Lower leg skin (tissue), 4 donors: Measurements from ENCODE around the gene PPP1R1B. TPM values are rescaled to one million over a fixed set of nuclear protein-coding genes. Genes with fewer than 3 reads are reported as not detected.

ENCODE experiments used
- DNase-seq, 2 donors: peaks; one replicate each; pipeline ENCODE4 v3.0.0-alpha.2; 2019; ENCODE audit warnings: low spot score in 2 of 2
- H3K4me3 ChIP-seq: fragments of 200-600 bp; sonication (generic); 2 replicates; pipeline ENCODE4 v1.5.1; 2017; ENCODE audit warnings: mild to moderate bottlenecking, low read depth; ENCODE audit not compliant: poor library complexity, severe bottlenecking
- CTCF ChIP-seq, 3 donors: fragments of 450-650 bp; IDR thresholded peaks; one replicate each; pipeline ENCODE4 v1.5.1; 2016; ENCODE audit warnings: antibody characterized with exemption in 3 of 3, mild to moderate bottlenecking in 3 of 3, moderate library complexity in 2 of 3
- POLR2A ChIP-seq, 2 donors: fragments of 450-650 bp; IDR thresholded peaks; one replicate each; pipeline ENCODE4 v1.6.1; 2016 to 2017; ENCODE audit warnings: antibody characterized with exemption in 2 of 2, mild to moderate bottlenecking in 1 of 2, moderate library complexity in 1 of 2
- WGBS, 2 donors: methylation state at CpG; one replicate each; pipeline ENCODE4 v1.1.5; 2018; 5-methylcytosine and 5-hydroxymethylcytosine counted together
- intact Hi-C: fragments of 100-400 bp; cut with DNase I; formaldehyde crosslinking; loops from one replicate; pipeline ENCODE4 v1.15.0; 2023; ENCODE audit warnings: low total_unique reads
- total RNA-seq, 4 donors: library from RNA; depleted of rRNA; stranded (reverse); fragments of >200 nt; gene quantifications; one replicate each; pipeline ENCODE4 v1.1.0, GENCODE V29; 2016

PPP1R1B gene
- total RNA-seq, 4 donors from 2014 or later: 18.5 to 102 (median 51.8) TPM

DNA sequence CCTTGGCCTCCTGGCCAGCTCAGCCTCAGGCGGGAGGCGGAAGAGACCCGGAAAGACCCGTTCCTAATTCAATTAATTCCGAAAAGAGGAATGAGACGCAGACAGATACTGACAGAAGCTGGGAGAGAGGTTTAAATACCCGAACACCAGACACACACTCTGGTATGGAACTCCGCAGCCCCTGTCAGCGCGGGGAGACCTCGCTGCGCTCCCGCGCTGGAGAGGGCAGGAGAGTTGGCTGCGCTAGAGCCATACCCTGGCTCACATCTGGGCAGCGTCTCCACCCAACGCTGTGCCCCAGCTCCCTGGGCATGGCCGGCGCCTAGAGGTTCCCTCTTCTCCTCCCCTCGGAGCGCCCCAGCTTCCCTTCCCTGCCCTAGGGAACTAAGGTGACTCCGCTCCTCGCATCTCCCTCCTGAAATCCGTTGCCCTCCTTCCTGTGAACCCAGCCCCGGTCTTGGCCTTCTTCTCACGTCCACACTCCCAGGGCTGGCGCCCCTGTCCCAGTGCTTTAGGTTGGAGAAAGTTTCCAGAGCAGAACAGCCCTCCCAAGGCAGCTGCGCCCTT lies 27.0 kb upstream of the PPP1R1B start:
- H3K4me3 ChIP-seq: no peak overlapping the region
- intact Hi-C loops: no loop called here
- DNase-seq: no peak
- TF ChIP-seq POLR2A (IDR thresholded peaks at IDR 0.05): no peak
- TF ChIP-seq CTCF (IDR thresholded peaks at IDR 0.05): no peak
- WGBS, 2 donors: 5 to 6% methylated on average over 28 of the region's 28 CpGs

DNA sequence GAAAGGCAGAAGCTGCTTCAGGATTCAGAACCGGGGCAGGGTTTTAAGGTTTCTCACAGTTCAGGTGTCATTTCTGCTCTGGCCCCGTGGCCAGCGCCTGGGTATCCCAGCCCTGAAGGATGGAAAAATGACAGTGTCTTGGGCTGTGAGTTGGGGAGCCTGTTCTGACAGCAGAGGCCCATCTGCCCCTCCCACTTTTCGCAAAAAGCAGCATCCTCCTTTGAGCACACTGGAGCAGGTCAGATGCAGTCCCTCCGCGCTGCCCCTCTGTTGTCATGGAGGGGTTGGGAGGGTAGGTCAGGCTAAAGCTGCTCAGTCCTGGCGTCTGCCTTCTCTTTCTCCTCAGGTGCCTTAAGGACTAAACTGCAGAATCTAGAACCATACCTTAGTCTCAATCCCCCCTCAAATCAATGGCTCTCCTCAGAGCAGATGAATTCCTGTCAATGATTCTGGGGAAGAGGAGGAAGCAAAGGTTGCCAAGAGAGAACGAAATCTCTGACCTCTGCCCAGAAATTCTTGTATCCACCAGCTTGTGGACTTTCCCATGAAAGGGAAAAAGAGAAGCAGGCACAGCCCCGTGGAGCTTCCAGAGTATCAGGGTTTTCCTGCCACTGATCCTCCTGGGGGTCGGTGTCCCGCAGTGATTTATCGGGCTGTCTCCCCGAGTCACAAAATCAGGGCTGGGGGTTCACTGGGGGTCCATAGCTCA lies 26.3 kb upstream of the PPP1R1B start:
- no peak for DNase-seq
- TF ChIP-seq POLR2A (IDR thresholded peaks at IDR 0.05) (no peak), CTCF (IDR thresholded peaks at IDR 0.05) (no peak)
- 13 to 20% methylated on average over 13 of the region's 13 CpGs for WGBS, 2 donors
- H3K4me3 ChIP-seq: no peak overlapping the region
- intact Hi-C loops: no loop called here

DNA sequence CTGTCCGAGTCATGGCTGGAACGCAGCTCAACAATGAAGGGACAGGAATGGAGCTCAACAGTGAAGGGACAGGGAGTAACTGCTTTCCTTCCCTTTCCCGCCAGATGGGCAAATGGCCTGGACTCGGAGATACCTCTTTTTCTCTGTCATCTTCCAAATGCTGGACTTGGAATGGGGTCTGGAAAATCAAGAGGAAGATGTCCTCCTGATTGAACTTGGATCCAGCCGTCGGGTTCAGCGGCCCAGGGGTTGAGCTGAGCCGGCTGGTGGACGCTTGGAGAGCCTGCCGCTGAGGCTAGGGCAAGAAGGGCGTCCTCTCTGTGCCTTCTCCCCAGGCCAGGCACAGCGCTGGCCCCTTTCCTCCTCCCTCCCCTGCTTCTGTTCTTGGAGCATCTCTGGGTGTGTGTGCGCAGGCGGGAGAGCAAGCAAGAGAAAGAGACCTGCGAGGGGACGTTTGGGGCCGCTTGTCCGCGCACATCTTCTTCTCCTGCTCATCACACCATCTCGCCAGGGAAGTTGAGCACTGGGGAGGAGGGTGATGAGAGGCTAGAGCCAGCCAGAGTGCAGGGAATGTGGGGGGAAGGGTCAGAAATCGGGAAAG lies 25.7 kb upstream of the PPP1R1B start:
- no peak for DNase-seq
- 37 to 58% methylated on average over 19 to 21 of the region's 21 CpGs for WGBS, 2 donors
- no peak for TF ChIP-seq CTCF (IDR thresholded peaks at IDR 0.05)
- no peak for TF ChIP-seq POLR2A (IDR thresholded peaks at IDR 0.05)
- H3K4me3 ChIP-seq: no peak overlapping the region
- intact Hi-C loops: no loop called here

DNA sequence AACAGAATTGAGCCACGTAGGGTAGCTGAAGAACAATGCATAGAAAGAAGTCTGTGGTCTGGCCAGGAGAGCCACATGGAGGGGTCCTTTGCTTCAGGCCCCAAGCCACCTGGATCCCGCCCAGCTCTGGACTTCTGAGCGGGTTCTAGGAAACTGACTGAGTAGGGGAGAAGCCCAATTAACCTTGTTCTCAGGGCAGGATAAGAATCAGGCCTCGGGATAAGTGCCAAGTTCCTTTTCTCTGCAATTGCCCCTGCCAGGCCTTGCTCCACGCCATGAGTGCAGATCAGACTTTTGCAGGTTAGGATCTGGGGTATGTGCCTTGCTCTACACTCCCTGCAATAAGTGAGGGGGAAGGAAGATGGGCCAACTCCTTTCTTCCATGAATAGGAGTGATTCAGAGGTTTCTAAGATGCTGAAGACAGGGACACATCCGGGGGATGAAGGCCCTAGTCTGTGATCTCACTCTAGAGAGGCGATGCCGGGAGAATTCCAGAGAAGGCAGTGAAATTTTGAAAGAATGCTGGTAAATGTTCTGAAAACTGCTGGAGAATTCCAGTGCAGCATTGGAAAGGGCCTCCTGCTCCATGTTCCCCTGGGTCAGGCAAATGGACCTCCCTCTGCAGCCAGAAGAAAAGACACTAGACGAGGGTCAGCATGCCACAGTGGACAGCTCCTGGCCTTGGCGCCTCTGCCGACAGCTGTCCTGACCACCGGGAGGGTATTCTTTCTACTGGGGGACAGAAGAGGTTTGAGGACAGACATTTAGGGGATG lies 24.8 kb upstream of the PPP1R1B start:
- H3K4me3 ChIP-seq: no peak overlapping the region
- no peak for DNase-seq
- TF ChIP-seq CTCF (IDR thresholded peaks at IDR 0.05) (no peak), POLR2A (IDR thresholded peaks at IDR 0.05) (no peak)
- WGBS, 2 donors: 59 to 60% methylated on average over 12 of the region's 12 CpGs
- intact Hi-C loops: no loop called here

DNA sequence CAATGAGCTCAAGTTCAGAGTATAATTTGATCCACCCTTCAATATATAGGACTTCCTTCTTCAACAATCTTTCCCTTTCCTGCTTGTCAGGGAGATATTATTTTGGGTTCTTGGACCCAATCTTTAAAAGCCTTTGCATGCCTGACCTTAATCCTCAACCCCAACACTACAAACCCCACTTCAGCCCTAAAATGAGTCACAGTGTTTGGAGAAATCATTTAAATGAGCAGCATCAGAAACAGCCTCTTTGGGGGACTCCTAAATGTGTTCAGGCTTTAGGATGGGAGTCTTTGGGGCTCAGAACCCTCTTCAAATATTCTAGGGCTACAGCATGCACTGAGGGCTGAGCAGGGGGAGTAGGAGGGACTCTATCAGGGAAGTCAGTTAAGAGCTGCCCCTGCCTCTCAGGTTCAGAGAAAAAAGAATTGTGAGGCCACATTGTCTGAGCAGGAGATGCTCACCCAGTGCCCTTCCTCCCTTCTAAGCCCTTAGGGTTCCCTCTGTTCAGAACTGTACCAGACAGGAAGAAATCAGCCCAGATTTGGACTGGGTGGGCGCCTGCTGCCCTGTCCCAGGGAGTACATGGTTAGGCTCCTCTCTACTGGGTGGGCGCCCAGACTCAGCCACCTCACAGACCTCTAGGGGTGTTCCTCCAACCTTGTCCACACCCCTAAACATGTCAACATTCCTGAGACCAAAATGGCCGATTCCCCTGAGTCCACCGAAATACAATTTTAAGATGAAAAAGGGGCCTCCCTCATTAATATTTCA lies 24.0 kb upstream of the PPP1R1B start:
- no peak overlapping the region for H3K4me3 ChIP-seq
- no peak for DNase-seq
- 57 to 61% methylated on average over 4 of the region's 4 CpGs for WGBS, 2 donors
- no peak for TF ChIP-seq POLR2A (IDR thresholded peaks at IDR 0.05)
- TF ChIP-seq CTCF (IDR thresholded peaks at IDR 0.05): no peak
- intact Hi-C loops: no loop called here
